Cardiac septum (tissue), 1 donor: ENCODE measurements around the gene CCN2. TPM values are rescaled to one million over a fixed set of nuclear protein-coding genes. Genes with fewer than 3 reads are reported as not detected.

Source experiments
- DNase-seq: peaks from one replicate; pipeline ENCODE4 v3.0.0-alpha.2; 2020; ENCODE audit warnings: low spot score
- intact Hi-C: fragments of 100-400 bp; cut with DNase I; formaldehyde crosslinking; loops from one replicate; pipeline ENCODE4 v1.14.0; 2022
- long read RNA-seq: library from polyadenylated mRNA; unstranded; transcript quantifications from one replicate; pipeline ENCODE4 v2.0.0, GENCODE V29; 2021
- total RNA-seq: library from RNA; stranded (reverse); fragmentation: NEBNext Ultra II Directional; extraction: Animal tissue kit (Norgen Biotek cat#: 25700); gene quantifications from one replicate; pipeline ENCODE4 v1.2.1, GENCODE V29; 2021
- donor health status: DM: no; HTN: no; CAD: no.

Gene CCN2
- total RNA-seq = 76.5 TPM
- long read RNA-seq, transcript CTGF-201 (5 exons, 2,339 nt) = major isoform, 80 of 106 reads
- long read RNA-seq, partial matches to known transcripts = 24 of 106 reads
- long read RNA-seq, other reads (novel, unspliced or antisense) = 2 of 106 reads

- DNase-seq = peak; percentile 88
- intact Hi-C loops = loop anchor here (5.0 kb wide), 1 partner anchor 211 kb away; no protein-coding TSS in a partner anchor
These were observed at the start of gene CCN2 for GRCh38 chr6:131950767-131951575. Gene CCN2, minus strand, starts transcription at chr6:131951372. Its CDS starts 200 bp downstream, at chr6:131951172.

DNA sequence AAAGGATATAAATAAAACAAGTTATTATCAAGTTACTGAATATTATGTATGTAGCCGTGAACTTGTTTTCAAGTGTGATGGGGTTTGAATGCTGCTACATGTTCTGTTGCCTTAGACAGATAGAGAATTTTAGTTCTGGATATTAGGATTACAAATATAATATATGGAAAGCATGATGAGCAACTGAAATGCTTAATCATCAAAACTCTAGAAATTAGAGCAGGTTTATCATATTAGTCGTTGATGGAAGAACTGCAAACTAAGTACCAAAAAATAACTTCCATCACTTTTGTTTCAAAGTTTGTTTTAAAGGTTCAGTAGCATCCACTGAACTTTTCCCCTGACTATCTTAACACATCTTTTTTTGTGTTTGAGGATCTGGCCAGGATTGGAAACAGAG, 49.1 kb upstream of the CCN2 start:
- intact Hi-C loops = no loop called here
- DNase-seq = no peak

- DNase-seq = no peak
- intact Hi-C loops = no loop called here
These were observed 48.5 kb upstream of the CCN2 start for GRCh38 chr6:131999545-132000146.

DNA sequence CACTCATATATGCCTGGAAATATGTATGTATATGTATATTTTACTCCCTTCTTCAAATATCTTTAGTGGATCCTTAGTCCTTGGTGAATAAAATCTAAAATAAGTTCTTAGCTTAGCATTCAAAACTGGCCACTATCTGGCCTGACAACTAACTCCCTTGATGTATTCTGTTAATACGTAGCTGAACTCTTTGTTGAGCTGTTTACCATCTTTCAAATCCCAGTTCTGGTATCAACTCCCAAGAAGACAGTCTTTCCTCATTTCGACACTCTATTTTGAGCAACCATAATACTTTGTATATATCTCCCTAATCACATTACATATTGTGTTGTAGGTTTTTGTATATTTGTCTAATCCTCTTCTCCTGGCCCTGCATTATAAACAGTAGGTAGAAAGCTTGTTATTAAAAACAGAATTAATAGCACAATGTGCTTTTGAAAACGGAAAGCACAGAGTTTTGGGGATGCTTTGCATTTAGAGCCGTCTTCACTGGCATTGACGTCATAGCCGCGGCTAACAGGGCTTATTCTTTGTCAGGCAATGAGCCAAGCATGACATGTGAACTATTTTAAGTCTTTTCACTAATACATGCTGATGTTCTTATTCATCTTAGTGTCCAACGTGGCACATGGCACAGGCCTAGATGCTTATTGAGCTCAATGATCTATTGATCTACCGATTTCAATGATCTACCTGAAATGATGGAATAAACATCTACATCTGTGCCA, 47.2 kb upstream of the CCN2 start:
- DNase-seq = no peak
- intact Hi-C loops = no loop called here

DNA sequence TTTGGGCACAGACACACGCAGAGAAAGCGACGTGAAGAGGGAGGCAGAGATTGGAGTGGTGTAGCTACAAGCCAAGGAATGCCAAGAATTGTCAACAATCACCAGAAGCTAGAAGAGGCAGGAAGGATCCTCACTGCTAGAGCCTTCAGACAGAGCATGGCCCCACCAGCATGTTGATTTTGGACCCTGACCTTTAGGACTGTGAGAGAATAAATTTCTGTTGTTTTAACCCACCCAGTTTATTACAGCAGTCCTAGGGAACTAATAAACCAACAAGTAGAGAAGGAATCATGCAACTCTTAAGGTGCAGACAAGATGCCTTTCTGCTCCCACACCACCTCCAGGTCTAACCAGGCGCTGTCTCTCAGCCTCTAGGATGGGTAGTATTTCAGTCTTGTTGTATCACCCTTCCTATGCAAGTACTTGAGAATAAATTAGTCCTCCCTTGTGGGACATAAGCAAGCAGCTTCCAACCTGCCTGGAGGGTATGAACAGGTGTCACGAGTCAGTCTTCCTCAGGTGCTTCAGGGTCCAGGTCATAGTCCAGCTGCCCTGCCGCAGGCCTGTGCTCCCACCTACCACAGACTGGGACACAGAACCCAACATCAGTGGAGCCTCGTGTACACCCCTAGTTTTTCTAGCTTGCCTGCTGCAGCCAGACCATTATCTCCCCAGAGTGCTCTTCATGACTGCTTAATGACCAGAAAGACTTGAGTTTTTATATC, 46.4 kb upstream of the CCN2 start:
- DNase-seq = no peak
- intact Hi-C loops = no loop called here

DNA sequence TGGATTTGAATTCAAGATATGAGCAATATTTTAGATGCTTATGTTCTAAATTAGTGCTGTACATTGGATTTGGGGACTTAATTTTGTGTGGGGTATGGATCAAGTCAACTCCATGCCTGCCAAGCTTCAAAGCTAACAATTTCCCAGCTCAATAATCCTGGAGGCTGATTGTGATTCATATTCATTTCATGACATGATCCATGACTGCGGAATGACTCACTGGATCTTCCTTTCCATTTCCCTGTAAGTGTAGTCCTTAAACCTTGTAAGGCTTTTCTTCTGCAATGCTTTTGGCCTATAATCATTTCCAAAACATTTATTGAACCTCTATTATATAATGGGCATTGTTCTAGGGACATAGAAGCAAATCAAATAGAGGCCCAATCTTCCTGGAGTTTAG, 44.7 kb upstream of the CCN2 start:
- intact Hi-C loops = no loop called here
- no peak for DNase-seq

GRCh38 chr6:131992557-131992956, 41.4 kb upstream of the CCN2 start:
- intact Hi-C loops = no loop called here

DNA sequence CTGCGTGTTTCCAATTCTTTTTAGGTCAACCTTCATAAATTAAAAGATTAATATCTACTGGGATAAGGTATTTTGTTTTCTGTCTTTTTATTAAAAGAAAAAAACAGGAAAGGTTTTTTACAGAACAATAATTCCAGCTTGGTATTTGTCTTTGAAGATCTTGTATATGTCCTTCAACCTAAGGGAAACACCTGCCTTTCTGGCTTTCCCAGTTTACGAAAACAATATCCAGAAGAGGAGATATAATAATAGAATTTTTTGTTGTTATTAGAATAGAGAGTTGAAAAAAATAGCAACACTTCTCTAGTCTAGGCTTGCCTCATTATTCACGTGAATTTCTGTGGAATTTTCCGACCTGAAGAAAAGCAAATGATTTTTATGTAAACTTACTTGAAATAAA, 37.9 kb upstream of the CCN2 start:
- DNase-seq = no peak
- intact Hi-C loops = no loop called here

More at GRCh38 chr6:131992557-131992956, 41.4 kb upstream of the CCN2 start:
- no peak for DNase-seq

- no peak for DNase-seq
- intact Hi-C loops = no loop called here
These were observed 31.6 kb upstream of the CCN2 start for GRCh38 chr6:131982740-131983259.

- intact Hi-C loops = no loop called here
- DNase-seq = no peak
These were observed 30.4 kb upstream of the CCN2 start for GRCh38 chr6:131981624-131981978.

GRCh38 chr6:131980791-131981623, 29.8 kb upstream of the CCN2 start:
- no peak for DNase-seq
- intact Hi-C loops = no loop called here

DNA sequence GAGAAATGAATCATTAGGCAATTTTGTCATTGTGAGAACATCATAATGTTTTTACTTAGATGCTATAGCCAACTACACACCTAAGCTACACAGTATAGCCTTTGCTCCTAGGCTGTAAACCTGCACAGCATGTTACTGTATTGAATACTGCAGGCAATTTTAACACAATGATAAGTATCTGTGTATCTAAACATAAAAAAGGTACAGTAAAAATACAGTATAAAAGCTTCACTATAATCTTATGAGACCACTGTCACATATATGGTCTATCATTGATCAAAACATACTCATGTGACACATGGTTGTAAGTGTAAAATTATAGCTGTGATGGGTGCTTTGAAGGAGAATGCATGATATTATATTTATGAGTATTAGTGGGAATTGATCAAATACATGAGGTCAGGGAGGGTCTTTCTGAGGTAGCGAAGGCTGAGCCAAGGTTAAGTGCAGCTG, 29.2 kb upstream of the CCN2 start:
- DNase-seq = no peak
- intact Hi-C loops = no loop called here

GRCh38 chr6:131979515-131980337, 28.6 kb upstream of the CCN2 start:
- no peak for DNase-seq
- intact Hi-C loops = no loop called here

DNA sequence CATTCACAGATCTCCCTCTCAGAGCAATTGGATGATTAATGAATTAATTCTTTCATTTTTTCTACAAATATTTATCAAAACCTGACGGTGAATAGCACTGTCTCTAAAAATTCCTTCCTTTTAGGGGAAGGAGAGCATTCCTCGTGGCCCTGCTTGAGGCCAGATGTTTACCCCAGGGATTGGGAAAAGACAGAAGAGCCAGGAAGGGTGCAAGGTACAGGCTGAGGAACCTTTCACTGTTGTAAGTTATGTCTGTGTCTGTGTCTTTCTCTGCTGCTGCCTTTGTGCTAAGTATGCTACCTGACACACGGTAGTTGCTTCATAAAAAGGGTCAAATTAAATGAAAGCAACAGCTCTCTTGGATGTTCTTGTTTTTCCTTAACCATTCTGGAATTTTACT, 27.4 kb upstream of the CCN2 start:
- no peak for DNase-seq
- intact Hi-C loops = no loop called here

- no peak for DNase-seq
- intact Hi-C loops = no loop called here
These were observed 25.4 kb upstream of the CCN2 start for GRCh38 chr6:131976545-131977061.

- intact Hi-C loops = no loop called here
- DNase-seq = no peak
These were observed 21.6 kb upstream of the CCN2 start for GRCh38 chr6:131972741-131973140.

GRCh38 chr6:131970076-131970859, 19.1 kb upstream of the CCN2 start:
- no peak for DNase-seq
- intact Hi-C loops = no loop called here
